Adipocyte (in vitro differentiated cells): ENCODE results near the gene CTSK.

ENCODE experiments used
- DNase-seq: peaks from one replicate; pipeline ENCODE4 v3.0.0-alpha.2; 2015; ENCODE audit warnings: low read depth
- H3K27me3 ChIP-seq: replicated peaks from 2 replicates; pipeline ENCODE4 v1.7.0; 2013; ENCODE audit warnings: mild to moderate bottlenecking, low read length, moderate library complexity; ENCODE audit not compliant: control insufficient read depth, insufficient read depth
- H3K36me3 ChIP-seq: 2 replicates; pipeline ENCODE4 v1.7.0; 2013; ENCODE audit warnings: low read length, mild to moderate bottlenecking, moderate library complexity; ENCODE audit not compliant: control insufficient read depth, insufficient read depth, severe bottlenecking
- H3K4me1 ChIP-seq: 2 replicates; pipeline ENCODE4 v1.7.0; 2013; ENCODE audit warnings: mild to moderate bottlenecking, low read length, moderate library complexity; ENCODE audit not compliant: control insufficient read depth, insufficient read depth
- H3K4me3 ChIP-seq: 2 replicates; pipeline ENCODE4 v1.7.0; 2013; ENCODE audit warnings: mild to moderate bottlenecking, low read length, moderate library complexity
- H3K9ac ChIP-seq: 2 replicates; pipeline ENCODE4 v1.7.0; 2013; ENCODE audit warnings: mild to moderate bottlenecking, low read length, moderate library complexity
- H3K9me3 ChIP-seq: 2 replicates; pipeline ENCODE4 v1.7.0; 2013; ENCODE audit warnings: mild to moderate bottlenecking, low read length, moderate library complexity; ENCODE audit not compliant: control insufficient read depth

The CTSK gene

GRCh38 chr1:150832597-150832996 is 24.5 kb upstream of the CTSK start:
- H3K36me3 ChIP-seq, result peaks cover 89% of the 10 kb centered on the region
- DNase-seq, result no peak
- peaks cover 12% of the 10 kb centered on the region for H3K4me1 ChIP-seq
- H3K9me3 ChIP-seq, result no peaks in the 10 kb centered on the region
- H3K27me3 ChIP-seq, result no peaks in the 10 kb centered on the region
- H3K9ac ChIP-seq, result no peak overlapping the region
- H3K4me3 ChIP-seq, result no peak overlapping the region

GRCh38 chr1:150829751-150830150 is 21.7 kb upstream of the CTSK start:
- H3K4me1 ChIP-seq, result no peaks in the 10 kb centered on the region
- no peak for DNase-seq
- no peaks in the 10 kb centered on the region for H3K9me3 ChIP-seq
- no peak overlapping the region for H3K9ac ChIP-seq
- no peaks in the 10 kb centered on the region for H3K27me3 ChIP-seq
- peaks cover 94% of the 10 kb centered on the region for H3K36me3 ChIP-seq
- no peak overlapping the region for H3K4me3 ChIP-seq

- peaks cover 2% of the 10 kb centered on the region for H3K4me1 ChIP-seq
- H3K4me3 ChIP-seq, result no peak overlapping the region
- DNase-seq, result no peak
- H3K27me3 ChIP-seq, result no peaks in the 10 kb centered on the region
- no peaks in the 10 kb centered on the region for H3K9me3 ChIP-seq
- peaks cover 84% of the 10 kb centered on the region for H3K36me3 ChIP-seq
- no peak overlapping the region for H3K9ac ChIP-seq
These were observed 18.2 kb upstream of the CTSK start for GRCh38 chr1:150826299-150826698.

- DNase-seq, result peak; percentile 38
- H3K9ac ChIP-seq, result no peak overlapping the region
- H3K4me1 ChIP-seq, result peaks cover 14% of the 10 kb centered on the region
- H3K36me3 ChIP-seq, result peaks cover 79% of the 10 kb centered on the region
- H3K9me3 ChIP-seq, result no peaks in the 10 kb centered on the region
- no peaks in the 10 kb centered on the region for H3K27me3 ChIP-seq
- H3K4me3 ChIP-seq, result no peak overlapping the region
These were observed 12.9 kb upstream of the CTSK start for GRCh38 chr1:150820730-150821512.

GRCh38 chr1:150815871-150816270 is 7.8 kb upstream of the CTSK start:
- Histone ChIP-seq H3K36me3 (peaks cover 94% of the 10 kb centered on the region), H3K27me3 (no peaks in the 10 kb centered on the region), H3K9me3 (no peaks in the 10 kb centered on the region), H3K4me1 (peaks cover 13% of the 10 kb centered on the region), H3K4me3 (no peak overlapping the region), H3K9ac (no peak overlapping the region)
- DNase-seq, result no peak

- Histone ChIP-seq H3K27me3 (no peaks in the 10 kb centered on the region), H3K4me3 (no peak overlapping the region), H3K9me3 (no peaks in the 10 kb centered on the region), H3K4me1 (peaks cover 27% of the 10 kb centered on the region), H3K36me3 (peaks cover 76% of the 10 kb centered on the region), H3K9ac (peak overlapping the region; percentile 40)
- DNase-seq, result peak; percentile 74
These were observed 5.1 kb upstream of the CTSK start for GRCh38 chr1:150813028-150813707.

GRCh38 chr1:150810958-150811659 is 3.0 kb upstream of the CTSK start:
- DNase-seq, result no peak
- no peaks in the 10 kb centered on the region for H3K9me3 ChIP-seq
- H3K27me3 ChIP-seq, result no peaks in the 10 kb centered on the region
- peaks cover 44% of the 10 kb centered on the region for H3K4me1 ChIP-seq
- H3K4me3 ChIP-seq, result no peak overlapping the region
- H3K9ac ChIP-seq, result no peak overlapping the region
- H3K36me3 ChIP-seq, result peaks cover 57% of the 10 kb centered on the region

GRCh38 chr1:150809651-150810050 is 1.6 kb upstream of the CTSK start:
- no peaks in the 10 kb centered on the region for H3K27me3 ChIP-seq
- H3K9me3 ChIP-seq, result no peaks in the 10 kb centered on the region
- peak overlapping the region; percentile 83 for H3K9ac ChIP-seq
- peak; percentile 65 for DNase-seq
- H3K36me3 ChIP-seq, result peaks cover 43% of the 10 kb centered on the region
- H3K4me1 ChIP-seq, result peaks cover 53% of the 10 kb centered on the region
- no peak overlapping the region for H3K4me3 ChIP-seq

GRCh38 chr1:150808846-150809245 is 786 bp upstream of the CTSK start:
- peak; percentile 29 for DNase-seq
- peaks cover 56% of the 10 kb centered on the region for H3K4me1 ChIP-seq
- peak overlapping the region; percentile 80 for H3K4me3 ChIP-seq
- peaks cover 42% of the 10 kb centered on the region for H3K36me3 ChIP-seq
- no peaks in the 10 kb centered on the region for H3K9me3 ChIP-seq
- no peaks in the 10 kb centered on the region for H3K27me3 ChIP-seq
- H3K9ac ChIP-seq, result peak overlapping the region; percentile 83

- Histone ChIP-seq H3K27me3 (no peaks in the 10 kb centered on the region), H3K9me3 (no peaks in the 10 kb centered on the region), H3K36me3 (peaks cover 44% of the 10 kb centered on the region), H3K4me3 (peak overlapping the region; percentile 80), H3K9ac (peak overlapping the region; percentile 83), H3K4me1 (peaks cover 51% of the 10 kb centered on the region)
- peak; percentile 66 for DNase-seq
These were observed 624 bp downstream of the CTSK start for GRCh38 chr1:150807249-150808023.

GRCh38 chr1:150805899-150806298 is 2.2 kb downstream of the CTSK start:
- Histone ChIP-seq H3K4me1 (peaks cover 51% of the 10 kb centered on the region), H3K27me3 (no peaks in the 10 kb centered on the region), H3K4me3 (no peak overlapping the region), H3K9ac (no peak overlapping the region), H3K36me3 (peaks cover 34% of the 10 kb centered on the region), H3K9me3 (no peaks in the 10 kb centered on the region)
- DNase-seq, result no peak
